Measurements from ENCODE around the gene STIM2.
A peak's percentile ranks its signal among the peaks of the same experiment; 100 is the strongest.
"Not testable (repeated sequence)": the region's sequence is repeated elsewhere in the genome, so short reads cannot be mapped to it uniquely, and the experiment has no call there.

The STIM2 gene

GRCh38 chr4:26891867-26892266 lies 31.2 kb downstream of the STIM2 start:
- CTCF ChIA-PET: interaction anchor here (1.0 to 1.5 kb wide), 3 partner anchors 8 to 32 kb away, joined by 3 to 5 read pairs (median 3); partner anchors contain the start of gene STIM2

GRCh38 chr4:26892480-26893150 lies 32.0 kb downstream of the STIM2 start:
- no peak overlapping the region for H3K4me3 ChIP-seq (ENCODE audit: control insufficient read depth in 1 of 7, extremely low read depth in 1 of 7, insufficient read depth in 4 of 7, low read depth in 2 of 7, low read length in 6 of 7)
- peaks cover 0 to 3% (median 0%) of the 10 kb centered on the region in 5 experiments for H3K9me3 ChIP-seq (ENCODE audit: control extremely low read depth in 1 of 5, control insufficient read depth in 4 of 5, insufficient read depth in 2 of 5, low read depth in 1 of 5, low read length in 4 of 5)
- DNase-seq: no peak
- H3K36me3 ChIP-seq (ENCODE audit: control insufficient read depth in 4 of 4, insufficient read depth in 4 of 4, low read length in 3 of 4): no peaks in the 10 kb centered on the region
- 100% methylated on average over 1 of the region's 3 CpGs for WGBS (ENCODE audit: insufficient coverage)
- CTCF ChIA-PET: interaction anchor here (1.0 to 1.5 kb wide), 3 partner anchors 9 to 32 kb away, joined by 3 to 5 read pairs (median 3); partner anchors contain the start of gene STIM2
- H3K27me3 ChIP-seq (replicated peaks in 2 of 5; ENCODE audit: control insufficient read depth in 4 of 5, insufficient read depth in 5 of 5, low read length in 4 of 5): no peaks in the 10 kb centered on the region
- H3K4me1 ChIP-seq (ENCODE audit: control extremely low read depth in 1 of 4, control insufficient read depth in 4 of 4, insufficient read depth in 4 of 4, low read length in 3 of 4): no peaks in the 10 kb centered on the region
- no peak overlapping the region for H3K27ac ChIP-seq (ENCODE audit: insufficient read depth in 1 of 2, low read depth in 1 of 2, low read length in 2 of 2, poor library complexity in 1 of 2, severe bottlenecking in 2 of 2)
- POLR2A ChIA-PET: interaction anchor here (0.6 kb wide), 1 partner anchor 110 kb away, joined by 3 read pairs; no protein-coding TSS in a partner anchor

More at GRCh38 chr4:26891867-26892266, 31.2 kb downstream of the STIM2 start:
- peaks cover under 1 to 5% (median 4%) of the 10 kb centered on the region in 4 experiments for H3K4me1 ChIP-seq (ENCODE audit: control extremely low read depth in 1 of 4, control insufficient read depth in 4 of 4, insufficient read depth in 4 of 4, low read length in 3 of 4)
- H3K27ac ChIP-seq (ENCODE audit: insufficient read depth in 1 of 2, low read depth in 1 of 2, low read length in 2 of 2, poor library complexity in 1 of 2, severe bottlenecking in 2 of 2): no peak overlapping the region
- POLR2A ChIA-PET: no interaction called here
- H3K36me3 ChIP-seq (ENCODE audit: control insufficient read depth in 4 of 4, insufficient read depth in 4 of 4, low read length in 3 of 4): no peaks in the 10 kb centered on the region
- peaks cover 0 to 3% (median 0%) of the 10 kb centered on the region in 5 experiments for H3K9me3 ChIP-seq (ENCODE audit: control extremely low read depth in 1 of 5, control insufficient read depth in 4 of 5, insufficient read depth in 2 of 5, low read depth in 1 of 5, low read length in 4 of 5)
- WGBS (ENCODE audit: insufficient coverage): 96% methylated on average over 5 of the region's 6 CpGs
- no peaks in the 10 kb centered on the region for H3K27me3 ChIP-seq (replicated peaks in 2 of 5; ENCODE audit: control insufficient read depth in 4 of 5, insufficient read depth in 5 of 5, low read length in 4 of 5)
- H3K4me3 ChIP-seq (ENCODE audit: control insufficient read depth in 1 of 7, extremely low read depth in 1 of 7, insufficient read depth in 4 of 7, low read depth in 2 of 7, low read length in 6 of 7): no peak overlapping the region
- no peak for DNase-seq

DNA sequence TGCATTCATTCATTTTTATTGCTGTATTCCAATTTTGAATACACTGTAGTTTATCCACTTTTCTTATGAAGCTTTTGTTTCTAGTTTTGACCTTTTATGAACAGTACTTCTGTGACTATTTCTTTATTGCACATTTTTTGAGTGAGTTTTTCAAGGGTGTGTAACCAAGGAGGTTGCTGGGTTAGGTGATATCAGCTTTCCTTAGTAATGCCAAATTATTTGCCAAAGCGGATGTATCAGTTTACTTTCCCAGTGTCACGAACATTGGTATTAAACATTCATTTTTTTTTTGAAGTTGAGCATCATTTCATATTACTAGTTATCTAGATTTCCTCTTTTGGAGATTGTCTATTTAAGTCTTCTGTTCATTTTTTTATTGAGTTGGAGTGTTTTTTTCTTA lies 32.9 kb downstream of the STIM2 start:
- no peak for DNase-seq
- H3K27ac ChIP-seq (ENCODE audit: insufficient read depth in 1 of 2, low read depth in 1 of 2, low read length in 2 of 2, poor library complexity in 1 of 2, severe bottlenecking in 2 of 2): no peak overlapping the region
- WGBS (ENCODE audit: insufficient coverage): 100% methylated on average over 1 of the region's 2 CpGs
- no peak overlapping the region for H3K4me3 ChIP-seq (ENCODE audit: control insufficient read depth in 1 of 7, extremely low read depth in 1 of 7, insufficient read depth in 4 of 7, low read depth in 2 of 7, low read length in 6 of 7)
- H3K9me3 ChIP-seq (ENCODE audit: control extremely low read depth in 1 of 5, control insufficient read depth in 4 of 5, insufficient read depth in 2 of 5, low read depth in 1 of 5, low read length in 4 of 5): peaks cover 0 to 3% (median 0%) of the 10 kb centered on the region in 5 experiments
- peaks cover 0 to 1% (median 0%) of the 10 kb centered on the region in 4 experiments for H3K4me1 ChIP-seq (ENCODE audit: control extremely low read depth in 1 of 4, control insufficient read depth in 4 of 4, insufficient read depth in 4 of 4, low read length in 3 of 4)
- no peaks in the 10 kb centered on the region for H3K36me3 ChIP-seq (ENCODE audit: control insufficient read depth in 4 of 4, insufficient read depth in 4 of 4, low read length in 3 of 4)
- POLR2A ChIA-PET: no interaction called here
- H3K27me3 ChIP-seq (replicated peaks in 2 of 5; ENCODE audit: control insufficient read depth in 4 of 5, insufficient read depth in 5 of 5, low read length in 4 of 5): no peaks in the 10 kb centered on the region
- CTCF ChIA-PET: interaction anchor here (0.5 kb wide), 1 partner anchor 735 kb away, joined by 3 read pairs; no protein-coding TSS in a partner anchor

GRCh38 chr4:26894881-26895280 lies 34.2 kb downstream of the STIM2 start:
- CTCF ChIA-PET; H3K4me3 ChIP-seq (ENCODE audit: control insufficient read depth in 1 of 7, extremely low read depth in 1 of 7, insufficient read depth in 4 of 7, low read depth in 2 of 7, low read length in 6 of 7); POLR2A ChIA-PET; H3K27ac ChIP-seq (ENCODE audit: insufficient read depth in 1 of 2, low read depth in 1 of 2, low read length in 2 of 2, poor library complexity in 1 of 2, severe bottlenecking in 2 of 2); H3K27me3 ChIP-seq (replicated peaks in 2 of 5; ENCODE audit: control insufficient read depth in 4 of 5, insufficient read depth in 5 of 5, low read length in 4 of 5); H3K4me1 ChIP-seq (ENCODE audit: control extremely low read depth in 1 of 4, control insufficient read depth in 4 of 4, insufficient read depth in 4 of 4, low read length in 3 of 4); DNase-seq; H3K9me3 ChIP-seq (ENCODE audit: control extremely low read depth in 1 of 5, control insufficient read depth in 4 of 5, insufficient read depth in 2 of 5, low read depth in 1 of 5, low read length in 4 of 5); H3K36me3 ChIP-seq (ENCODE audit: control insufficient read depth in 4 of 4, insufficient read depth in 4 of 4, low read length in 3 of 4): not testable (repeated sequence)
- WGBS (ENCODE audit: insufficient coverage): 100% methylated on average over 2 of the region's 7 CpGs

- Histone ChIP-seq H3K36me3 (ENCODE audit: control insufficient read depth in 4 of 4, insufficient read depth in 4 of 4, low read length in 3 of 4) (no peaks in the 10 kb centered on the region), H3K9me3 (ENCODE audit: control extremely low read depth in 1 of 5, control insufficient read depth in 4 of 5, insufficient read depth in 2 of 5, low read depth in 1 of 5, low read length in 4 of 5) (peaks cover 0 to under 1% (median 0%) of the 10 kb centered on the region in 5 experiments), H3K4me3 (ENCODE audit: control insufficient read depth in 1 of 7, extremely low read depth in 1 of 7, insufficient read depth in 4 of 7, low read depth in 2 of 7, low read length in 6 of 7) (no peak overlapping the region), H3K27ac (ENCODE audit: insufficient read depth in 1 of 2, low read depth in 1 of 2, low read length in 2 of 2, poor library complexity in 1 of 2, severe bottlenecking in 2 of 2) (no peak overlapping the region), H3K27me3 (replicated peaks in 2 of 5; ENCODE audit: control insufficient read depth in 4 of 5, insufficient read depth in 5 of 5, low read length in 4 of 5) (no peaks in the 10 kb centered on the region), H3K4me1 (ENCODE audit: control extremely low read depth in 1 of 4, control insufficient read depth in 4 of 4, insufficient read depth in 4 of 4, low read length in 3 of 4) (peaks cover 0 to 15% (median 2%) of the 10 kb centered on the region in 4 experiments)
- CTCF ChIA-PET: no interaction called here
- no peak for DNase-seq
- POLR2A ChIA-PET: no interaction called here
- WGBS (ENCODE audit: insufficient coverage): no CpG with 5 or more reads among the region's 2 CpGs
Measured at GRCh38 chr4:26896636-26897035, 36.0 kb downstream of the STIM2 start.

DNA sequence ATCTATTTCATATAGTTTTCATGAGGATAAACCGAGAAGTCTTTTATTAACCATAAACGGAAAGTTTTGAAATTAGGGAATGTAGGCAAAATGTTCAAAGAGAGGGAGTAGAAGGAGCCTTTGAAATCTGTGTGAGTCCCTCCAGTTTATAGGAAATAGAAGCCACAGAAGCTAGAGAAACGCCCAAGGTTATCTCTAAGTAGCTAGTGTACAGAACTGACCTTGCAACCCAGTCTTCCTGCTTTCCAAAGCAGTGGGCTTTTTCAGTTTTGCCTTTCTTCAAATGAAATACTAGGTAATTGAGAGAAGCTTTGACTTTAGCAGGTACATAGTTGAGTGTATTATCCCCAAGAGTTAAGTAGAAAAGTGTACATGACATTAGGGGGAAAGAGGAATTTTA lies 39.4 kb downstream of the STIM2 start:
- Histone ChIP-seq H3K4me3 (ENCODE audit: control insufficient read depth in 1 of 7, extremely low read depth in 1 of 7, insufficient read depth in 4 of 7, low read depth in 2 of 7, low read length in 6 of 7) (no peak overlapping the region), H3K36me3 (ENCODE audit: control insufficient read depth in 4 of 4, insufficient read depth in 4 of 4, low read length in 3 of 4) (peaks cover 0 to 2% (median 0%) of the 10 kb centered on the region in 4 experiments), H3K27ac (ENCODE audit: insufficient read depth in 1 of 2, low read depth in 1 of 2, low read length in 2 of 2, poor library complexity in 1 of 2, severe bottlenecking in 2 of 2) (no peak overlapping the region), H3K4me1 (ENCODE audit: control extremely low read depth in 1 of 4, control insufficient read depth in 4 of 4, insufficient read depth in 4 of 4, low read length in 3 of 4) (peaks cover 0 to 23% (median 4%) of the 10 kb centered on the region in 4 experiments), H3K9me3 (ENCODE audit: control extremely low read depth in 1 of 5, control insufficient read depth in 4 of 5, insufficient read depth in 2 of 5, low read depth in 1 of 5, low read length in 4 of 5) (no peaks in the 10 kb centered on the region), H3K27me3 (replicated peaks in 2 of 5; ENCODE audit: control insufficient read depth in 4 of 5, insufficient read depth in 5 of 5, low read length in 4 of 5) (no peaks in the 10 kb centered on the region)
- CTCF ChIA-PET: interaction anchor here (0.7 to 0.9 kb wide), 2 partner anchors 14 to 16 kb away, joined by 3 read pairs; no protein-coding TSS in a partner anchor
- WGBS (ENCODE audit: insufficient coverage): 83% methylated on average over 1 of the region's 3 CpGs
- POLR2A ChIA-PET: no interaction called here
- DNase-seq: no peak

- Histone ChIP-seq H3K4me3 (ENCODE audit: control insufficient read depth in 1 of 7, extremely low read depth in 1 of 7, insufficient read depth in 4 of 7, low read depth in 2 of 7, low read length in 6 of 7) (peak overlapping the region in 1 of 7 experiments; percentile 1), H3K9me3 (ENCODE audit: control extremely low read depth in 1 of 5, control insufficient read depth in 4 of 5, insufficient read depth in 2 of 5, low read depth in 1 of 5, low read length in 4 of 5) (no peaks in the 10 kb centered on the region), H3K4me1 (ENCODE audit: control extremely low read depth in 1 of 4, control insufficient read depth in 4 of 4, insufficient read depth in 4 of 4, low read length in 3 of 4) (peaks cover 0 to 23% (median 4%) of the 10 kb centered on the region in 4 experiments), H3K27ac (ENCODE audit: insufficient read depth in 1 of 2, low read depth in 1 of 2, low read length in 2 of 2, poor library complexity in 1 of 2, severe bottlenecking in 2 of 2) (no peak overlapping the region), H3K36me3 (ENCODE audit: control insufficient read depth in 4 of 4, insufficient read depth in 4 of 4, low read length in 3 of 4) (peaks cover 0 to 2% (median 0%) of the 10 kb centered on the region in 4 experiments), H3K27me3 (replicated peaks in 2 of 5; ENCODE audit: control insufficient read depth in 4 of 5, insufficient read depth in 5 of 5, low read length in 4 of 5) (no peaks in the 10 kb centered on the region)
- no CpG with 5 or more reads among the region's 2 CpGs for WGBS (ENCODE audit: insufficient coverage)
- ChIA-PET CTCF (interaction anchor here (1.5 kb wide), 1 partner anchor 16 kb away, joined by 3 read pairs; no protein-coding TSS in a partner anchor), POLR2A (interaction anchor here (1.2 kb wide), 1 partner anchor 40 kb away, joined by 4 read pairs; the partner anchor contains the start of gene STIM2)
- DNase-seq: no peak
Measured at GRCh38 chr4:26900765-26901164, 40.1 kb downstream of the STIM2 start.

Data from common myeloid progenitor, CD34-positive (primary cell).